ENCODE data around the gene VTI1A. TPM values are rescaled to one million over a fixed set of nuclear protein-coding genes. Genes with fewer than 3 reads are reported as not detected.

Gene VTI1A
- total and polyA plus RNA-seq, 2 of the 4 experiments (the other 2 are of a cell fraction), result 9.7 to 24.9 TPM

DNA sequence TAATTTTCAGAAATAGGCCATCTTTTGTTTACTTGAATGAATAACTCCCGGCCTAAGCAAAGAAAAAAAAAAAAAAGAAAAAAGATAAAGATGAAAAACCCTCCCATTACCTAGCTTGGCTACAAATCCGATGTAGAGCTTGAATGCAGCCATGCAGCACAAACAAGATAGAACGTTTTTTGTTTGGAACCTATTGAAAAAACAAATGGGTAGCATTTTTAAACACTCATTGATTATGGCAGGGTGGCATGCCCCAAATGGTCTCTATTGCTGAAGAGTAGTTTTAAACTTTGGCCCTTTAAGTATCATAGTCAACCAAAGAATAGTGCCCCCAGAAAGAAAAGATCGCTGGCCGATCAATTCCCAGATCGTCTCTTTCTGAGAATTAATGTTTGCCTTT lies 84.4 kb downstream of the VTI1A start:
- intact Hi-C loops (cut with micrococcal nuclease) (no loop called here), in situ Hi-C loops (cut with MboI; ENCODE audit: low sequenced_read_pairs) (no loop called here), dilution Hi-C loops (cut with HindIII; ENCODE audit: low sequenced_read_pairs, unreplicated experiment) (no loop called here)
- WGBS, 2 experiments (ENCODE audit: extremely low coverage in 2 of 2, insufficient read length in 1 of 2), result no CpG with 5 or more reads among the region's 6 CpGs
- no peak overlapping the region for H4K91ac ChIP-seq (ENCODE audit: insufficient read depth, low read depth, low read length)
- H3K27me3 ChIP-seq (ENCODE audit: control insufficient read depth, insufficient read depth, low read length), result no peaks in the 10 kb centered on the region
- 0 out of 2 replicates have a peak, but pooled peaks cover 1% of the 10 kb centered on the region for H3K36me3 ChIP-seq (ENCODE audit: control insufficient read depth, insufficient read depth, low read length)
- H2BK20ac ChIP-seq (ENCODE audit: low read depth, low read length), result no peak overlapping the region
- no peak overlapping the region for H3K18ac ChIP-seq (ENCODE audit: low read depth, low read length)
- POLR2A ChIA-PET (ENCODE audit: unreplicated experiment), result no interaction called here
- no peak for TF ChIP-seq MAZ (IDR thresholded peaks at IDR 0.05; ENCODE audit: borderline replicate concordance, low read depth, low read length)
- no peak for TF ChIP-seq FOS (IDR thresholded peaks at IDR 0.05; ENCODE audit: low read depth, low read length)
- no peak for TF ChIP-seq MXI1 (IDR thresholded peaks at IDR 0.05; ENCODE audit: borderline replicate concordance, low read depth, low read length)
- TF ChIP-seq, protein P1, sequence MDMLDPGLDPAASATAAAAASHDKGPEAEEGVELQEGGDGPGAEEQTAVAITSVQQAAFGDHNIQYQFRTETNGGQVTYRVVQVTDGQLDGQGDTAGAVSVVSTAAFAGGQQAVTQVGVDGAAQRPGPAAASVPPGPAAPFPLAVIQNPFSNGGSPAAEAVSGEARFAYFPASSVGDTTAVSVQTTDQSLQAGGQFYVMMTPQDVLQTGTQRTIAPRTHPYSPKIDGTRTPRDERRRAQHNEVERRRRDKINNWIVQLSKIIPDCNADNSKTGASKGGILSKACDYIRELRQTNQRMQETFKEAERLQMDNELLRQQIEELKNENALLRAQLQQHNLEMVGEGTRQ (IDR thresholded peaks at IDR 0.05; ENCODE audit: low read depth, low read length), result no peak
- no peak for TF ChIP-seq CHD1 (IDR thresholded peaks at IDR 0.05; ENCODE audit: low read depth, low read length)
- TF ChIP-seq RAD21 (IDR thresholded peaks at IDR 0.05; ENCODE audit: low read length), result no peak
- BruUV-seq (replicated peaks), result no TSS peak
- no peak overlapping the region for H4K8ac ChIP-seq (ENCODE audit: low read depth in 2 of 2, low read length in 2 of 2)
- H4K20me1 ChIP-seq (ENCODE audit: insufficient read depth, low read length), result no peaks in the 10 kb centered on the region
- H3K14ac ChIP-seq (replicated peaks; ENCODE audit: low read depth, low read length), result no peak overlapping the region
- peaks cover 7% of the 10 kb centered on the region for H3K4me1 ChIP-seq (ENCODE audit: control insufficient read depth, insufficient read depth, low read length)
- H3K56ac ChIP-seq (ENCODE audit: extremely low read depth, insufficient read depth, low read length), result no peak overlapping the region
- no peak overlapping the region for H2BK5ac ChIP-seq (ENCODE audit: low read depth, low read length, poor library complexity, severe bottlenecking)
- DNase-seq (no peak), ATAC-seq (ENCODE audit: low read depth) (no peak)
- H2AFZ ChIP-seq (replicated peaks; ENCODE audit: low read length, poor library complexity), result no peak overlapping the region
- H4K5ac ChIP-seq (ENCODE audit: low read depth, low read length), result no peak overlapping the region
- H3K79me1 ChIP-seq (ENCODE audit: low read depth in 1 of 2, low read length in 2 of 2), result peaks cover 0 to 2% of the 10 kb centered on the region in 2 experiments; a peak in 1 of 4 replicates
- H2AK9ac ChIP-seq (replicated peaks; ENCODE audit: low read depth, low read length, poor library complexity), result no peak overlapping the region
- H3K27ac ChIP-seq (ENCODE audit: insufficient read depth, low read length), result no peak overlapping the region
- CTCF ChIA-PET, result no interaction called here
- H3K4me3 ChIP-seq (ENCODE audit: insufficient read depth, low read depth, low read length), result no peak overlapping the region
- H3K23ac ChIP-seq (ENCODE audit: low read depth, low read length), result no peak overlapping the region
- H3K4ac ChIP-seq (ENCODE audit: low read depth, low read length), result no peak overlapping the region
- no peak overlapping the region for H3K9ac ChIP-seq (ENCODE audit: low read depth, low read length)
- no peaks in the 10 kb centered on the region for H3K9me1 ChIP-seq (ENCODE audit: insufficient read depth, low read length)
- H2BK15ac ChIP-seq (ENCODE audit: low read depth, low read length), result no peak overlapping the region
- no peak overlapping the region for H2BK120ac ChIP-seq (ENCODE audit: low read depth, low read length)
- H3K9me3 ChIP-seq (ENCODE audit: control insufficient read depth, insufficient read depth, low read length), result no peaks in the 10 kb centered on the region
- peak overlapping the region; percentile 8; the same call in 1 of the 2 replicates for H3K4me2 ChIP-seq (ENCODE audit: low read depth, low read length)
- H2AK5ac ChIP-seq (ENCODE audit: low read depth, low read length), result no peak overlapping the region

Data from IMR-90 (cell line).